Mucosa of descending colon (tissue), 3 donors: ENCODE results near the gene TNIK. TPM values are rescaled to one million over a fixed set of nuclear protein-coding genes. Genes with fewer than 3 reads are reported as not detected.

ENCODE experiments used
- ATAC-seq: fragments of 200-7000 bp; cut with Tn5 transposase; one replicate; pipeline ENCODE4 v1.9.1; 2020; ENCODE audit warnings: mild to moderate bottlenecking, moderate library complexity
- DNase-seq, 3 donors: peaks; one replicate each; pipeline ENCODE4 v3.0.0-alpha.2; 2020
- H3K36me3 ChIP-seq: fragments of 200-600 bp; one replicate; pipeline ENCODE4 v1.8.0; 2021; ENCODE audit warnings: low read depth, mild to moderate bottlenecking
- H3K4me1 ChIP-seq: fragments of 200-600 bp; one replicate; pipeline ENCODE4 v1.8.0; 2021; ENCODE audit warnings: low read depth, mild to moderate bottlenecking
- H3K4me3 ChIP-seq: fragments of 200-600 bp; one replicate; pipeline ENCODE4 v1.8.0; 2021; ENCODE audit warnings: mild to moderate bottlenecking
- H3K9me3 ChIP-seq: fragments of 200-600 bp; one replicate; pipeline ENCODE4 v1.8.0; 2021; ENCODE audit warnings: mild to moderate bottlenecking
- CTCF ChIP-seq: fragments of 200-600 bp; IDR thresholded peaks from one replicate; pipeline ENCODE4 v1.8.0; 2022; ENCODE audit warnings: antibody characterized with exemption, mild to moderate bottlenecking
- intact Hi-C, 2 donors: fragments of 100-400 bp; cut with DNase I in 1 of 2; cut with micrococcal nuclease in 1 of 2; formaldehyde crosslinking; loops; one replicate each; pipeline versions ENCODE4 v1.11.0 to v1.11.1; 2022; cut with DNase I, micrococcal nuclease
- total RNA-seq, 3 donors: library from RNA; stranded (reverse); fragmentation: NEBNext Ultra II Directional in 2 of 3; extraction: Animal tissue kit (Norgen Biotek cat#: 25700) in 2 of 3; gene quantifications; one replicate each; pipeline versions ENCODE4 v1.2.1 to v1.2.4, GENCODE V29; 2021 to 2023
- donor health status: DM: no; HTN: no; CAD: no; lungs with moderate emphysema.
- donor health status: DM: no; HTN: no; CAD: no.
- donor health status: DM: no; HTN: yes; CAD: no.

The TNIK gene
- total RNA-seq, 3 donors from 2014 or later: 27.2 to 33.0 (median 28.0) TPM

GRCh38 chr3:171460725-171461524, 720 bp upstream of the TNIK start:
- peak; percentile 54 for ATAC-seq
- H3K9me3 ChIP-seq: no peaks in the 10 kb centered on the region
- intact Hi-C loops: loop anchor here (5.0 to 10.0 kb wide), 2 partner anchors 276 to 279 kb away; no protein-coding TSS in a partner anchor
- DNase-seq: peak; percentile 68 to 81 (median 78)
- no peak for TF ChIP-seq CTCF
- H3K36me3 ChIP-seq: no peaks in the 10 kb centered on the region
- H3K4me3 ChIP-seq: peak overlapping the region; percentile 58
- peaks cover 19% of the 10 kb centered on the region for H3K4me1 ChIP-seq

- no peaks in the 10 kb centered on the region for H3K36me3 ChIP-seq
- peaks cover 21% of the 10 kb centered on the region for H3K4me1 ChIP-seq
- no peaks in the 10 kb centered on the region for H3K9me3 ChIP-seq
- DNase-seq: peak; percentile 76 to 80 (median 80)
- peak; percentile 58 for ATAC-seq
- intact Hi-C loops: no loop called here
- peak overlapping the region; percentile 58 for H3K4me3 ChIP-seq
- TF ChIP-seq CTCF: no peak
These were observed 866 bp downstream of the TNIK start for GRCh38 chr3:171459137-171459941.

- Histone ChIP-seq H3K4me3 (no peak overlapping the region), H3K9me3 (no peaks in the 10 kb centered on the region), H3K36me3 (no peaks in the 10 kb centered on the region), H3K4me1 (peaks cover 25% of the 10 kb centered on the region)
- no peak for ATAC-seq
- TF ChIP-seq CTCF: no peak
- DNase-seq: no peak
- intact Hi-C loops: no loop called here
These were observed 1.4 kb downstream of the TNIK start for GRCh38 chr3:171458864-171459136.

- intact Hi-C loops: no loop called here
- H3K4me1 ChIP-seq: peaks cover 25% of the 10 kb centered on the region
These were observed 1.9 kb downstream of the TNIK start for GRCh38 chr3:171458071-171458863.

More at GRCh38 chr3:171458071-171458863, 1.9 kb downstream of the TNIK start:
- H3K4me3 ChIP-seq: no peak overlapping the region
- ATAC-seq (peak; percentile 32), DNase-seq (peak; percentile 67 to 83 (median 79))
- H3K9me3 ChIP-seq: no peaks in the 10 kb centered on the region
- no peaks in the 10 kb centered on the region for H3K36me3 ChIP-seq
- no peak for TF ChIP-seq CTCF
